ENCODE measurements around the gene DAPK2.
"Not testable (repeated sequence)": the region's sequence is repeated elsewhere in the genome, so short reads cannot be mapped to it uniquely, and the experiment has no call there.

DAPK2 gene

DNA sequence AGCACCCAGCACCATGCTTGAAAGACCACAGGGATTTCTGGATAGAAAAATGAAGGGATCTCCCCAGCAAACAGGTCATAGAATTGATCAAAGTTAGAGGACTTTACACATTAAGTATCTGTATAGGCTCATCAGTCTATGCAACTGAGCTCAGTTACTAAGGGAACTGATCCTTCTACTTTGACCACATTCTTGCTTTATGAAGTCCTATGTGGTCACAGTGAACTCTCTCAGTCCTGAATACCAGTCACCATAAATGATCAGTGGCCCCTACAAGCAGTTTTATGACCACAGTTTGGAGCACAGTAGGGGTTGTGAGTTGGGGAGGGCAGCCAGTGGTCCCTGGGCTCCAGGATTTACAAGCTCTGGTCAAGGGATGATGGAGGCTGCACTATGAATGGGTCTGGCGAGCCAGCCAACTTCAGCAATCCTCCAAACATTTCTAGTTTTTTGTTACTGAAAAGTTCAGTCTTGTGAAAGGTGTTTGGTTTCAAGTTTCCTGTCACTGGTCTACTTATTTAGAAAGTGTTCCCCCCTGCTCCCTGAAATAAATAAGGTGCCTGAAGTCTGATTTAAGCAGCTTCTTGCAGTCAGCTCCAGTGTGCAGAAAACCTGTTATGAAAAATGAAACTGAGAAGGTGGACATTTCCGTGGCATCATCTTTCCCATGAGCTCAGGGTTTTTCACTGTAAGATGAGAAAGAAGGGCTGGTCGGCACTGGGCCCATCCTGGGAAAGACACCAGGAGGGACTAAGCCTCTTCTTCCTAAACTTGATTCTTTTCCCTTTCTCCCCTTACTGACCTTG lies 75.5 kb downstream of the DAPK2 start:
- DNase-seq: no peak

DNA sequence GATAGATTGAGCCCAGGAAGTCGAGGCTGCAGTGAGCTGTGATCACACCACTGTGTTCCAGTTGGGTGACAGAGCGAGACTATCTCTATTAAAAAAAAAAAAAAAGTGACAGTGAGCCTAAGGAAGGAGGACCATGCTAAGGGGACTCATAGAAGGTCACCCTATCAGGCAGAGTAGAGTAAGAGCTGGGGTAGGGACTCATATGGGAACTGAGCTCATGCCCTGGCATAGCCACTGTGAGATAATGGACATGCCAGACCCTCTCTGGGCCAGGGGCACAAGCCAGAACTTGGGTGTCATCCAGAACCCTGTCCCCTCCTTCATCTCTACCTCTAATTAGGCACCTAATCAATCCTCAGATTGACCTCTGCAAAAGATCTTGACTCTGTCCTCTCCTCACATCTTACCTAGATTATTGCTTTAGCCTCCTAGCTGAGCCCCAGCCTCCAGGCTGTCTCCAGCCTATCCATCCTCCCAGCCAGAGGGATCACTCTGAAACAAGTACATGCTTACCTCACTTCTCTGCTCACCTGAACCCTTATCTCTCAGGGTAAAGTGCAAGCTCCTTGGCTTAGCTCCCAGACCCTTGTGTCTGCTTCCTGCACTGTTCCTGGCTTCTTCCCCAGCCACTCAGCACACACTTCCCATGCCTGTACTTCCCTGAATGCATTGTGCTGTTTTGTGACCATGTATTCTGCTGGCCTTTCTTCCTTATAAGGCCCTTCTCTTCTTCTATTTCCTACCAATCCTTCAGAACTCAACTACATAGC lies 76.4 kb downstream of the DAPK2 start:
- no peak for DNase-seq

DNA sequence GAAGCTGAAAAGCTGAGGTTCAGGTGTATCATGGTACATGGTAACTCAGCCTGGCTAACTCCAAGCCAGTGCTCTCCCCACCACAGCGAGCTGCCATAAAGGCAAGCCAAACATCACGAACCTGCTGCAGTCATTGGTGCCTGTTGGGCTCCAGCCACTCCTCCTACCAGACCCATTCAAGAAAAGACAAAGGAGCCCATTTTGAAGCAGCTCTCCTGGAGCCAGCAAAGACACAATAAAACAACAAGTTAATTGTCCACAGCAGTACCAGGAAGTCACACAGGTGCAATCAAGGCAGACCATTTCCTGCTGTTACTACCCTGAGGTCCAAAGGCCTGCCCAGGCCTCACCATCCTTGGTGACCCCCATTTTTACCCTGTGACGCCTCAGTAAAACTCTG lies 77.6 kb downstream of the DAPK2 start:
- no peak for DNase-seq

DNA sequence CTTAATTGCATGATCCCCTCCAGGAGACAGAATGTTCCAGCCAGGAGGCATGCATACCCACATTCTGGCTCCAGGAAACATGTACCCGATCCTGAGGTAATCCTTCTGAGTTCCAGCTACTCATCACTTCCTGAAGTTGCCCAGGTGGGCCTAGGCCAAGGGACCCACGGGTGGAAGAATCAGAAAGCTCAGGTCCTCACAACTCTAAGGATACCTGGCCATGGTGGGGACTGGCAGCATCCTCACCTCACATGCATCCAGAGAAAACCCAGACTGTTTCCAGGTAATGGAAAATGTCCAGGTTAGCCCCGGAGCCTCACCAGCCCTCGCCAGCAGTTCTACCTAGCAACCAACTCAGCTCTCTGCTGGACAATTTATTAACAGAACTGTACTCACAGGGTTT lies 78.2 kb downstream of the DAPK2 start:
- no peak for DNase-seq

DNA sequence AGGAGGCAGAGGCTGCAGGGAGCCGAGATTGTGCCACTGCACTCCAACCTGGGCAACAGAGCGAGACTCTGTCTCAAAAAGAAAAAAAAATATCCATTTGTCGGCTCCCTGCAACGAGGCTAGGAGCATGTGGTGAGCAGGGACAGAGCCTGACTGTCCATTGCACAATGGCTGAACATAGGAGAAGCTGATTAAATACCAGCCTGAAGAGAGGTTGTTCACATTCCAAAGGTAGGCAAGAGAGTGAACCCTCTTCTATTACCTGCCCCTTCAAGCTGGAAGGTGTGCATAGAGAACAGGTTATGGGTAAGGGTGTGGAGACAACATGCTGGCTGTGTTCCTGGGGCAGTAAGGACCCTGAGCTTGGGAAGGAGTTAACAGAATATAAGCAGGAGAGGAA lies 78.7 kb downstream of the DAPK2 start:
- no peak for DNase-seq

DNA sequence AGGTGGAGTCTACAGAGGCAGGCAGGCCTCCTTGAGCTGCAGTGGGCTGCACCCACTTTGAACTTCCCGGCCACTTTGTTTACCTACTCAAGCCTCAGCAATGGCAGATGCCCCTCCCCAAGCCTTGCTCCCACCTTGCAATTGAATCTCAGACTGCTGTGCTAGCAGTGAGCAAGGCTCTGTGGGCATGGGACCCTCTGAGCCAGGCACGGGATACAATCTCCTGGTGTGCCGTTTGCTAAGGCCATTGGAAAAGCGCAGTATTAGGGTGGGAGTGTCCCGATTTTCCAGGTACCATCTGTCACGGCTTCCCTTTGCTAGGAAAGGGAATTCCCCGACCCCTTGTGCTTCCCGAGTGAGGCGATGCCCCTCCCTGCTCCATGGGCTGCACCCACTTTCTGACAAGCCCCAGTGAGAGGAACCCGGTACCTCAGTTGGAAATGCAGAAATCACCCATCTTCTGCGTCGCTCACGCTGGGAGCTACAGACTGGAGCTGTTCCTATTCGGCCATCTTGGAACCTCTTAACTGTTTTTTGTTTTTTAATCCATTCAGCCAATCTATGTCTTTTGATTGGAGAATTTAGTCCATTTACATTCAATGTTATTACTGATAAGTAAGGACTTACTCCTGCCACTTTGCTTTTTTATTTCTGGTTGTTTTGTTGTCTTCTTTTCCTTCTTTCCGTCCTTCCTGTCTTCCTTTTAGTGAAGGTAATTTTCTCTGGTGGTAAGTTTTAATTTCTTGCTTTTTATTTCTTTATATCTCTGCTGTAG lies 83.2 kb downstream of the DAPK2 start:
- DNase-seq: not testable (repeated sequence)

DNA sequence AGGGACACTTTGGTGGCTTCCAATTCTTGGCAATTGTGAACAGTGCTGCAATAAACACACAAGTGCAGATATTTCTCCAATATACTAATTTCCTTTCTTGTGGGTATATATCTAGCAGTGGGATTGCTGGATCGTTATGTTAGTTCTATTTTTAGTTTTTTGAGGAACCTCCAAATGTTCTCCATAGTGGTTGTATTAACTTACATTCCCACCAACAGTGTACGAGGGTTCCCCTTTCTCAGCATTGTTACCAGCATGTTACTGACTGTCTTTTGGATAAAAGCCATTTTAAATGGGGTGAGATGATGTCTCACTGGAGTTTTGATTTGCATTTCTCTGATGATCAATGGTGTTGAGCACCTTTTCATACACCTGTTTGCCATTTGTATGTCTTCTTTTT lies 92.8 kb downstream of the DAPK2 start:
- no peak for DNase-seq

DNA sequence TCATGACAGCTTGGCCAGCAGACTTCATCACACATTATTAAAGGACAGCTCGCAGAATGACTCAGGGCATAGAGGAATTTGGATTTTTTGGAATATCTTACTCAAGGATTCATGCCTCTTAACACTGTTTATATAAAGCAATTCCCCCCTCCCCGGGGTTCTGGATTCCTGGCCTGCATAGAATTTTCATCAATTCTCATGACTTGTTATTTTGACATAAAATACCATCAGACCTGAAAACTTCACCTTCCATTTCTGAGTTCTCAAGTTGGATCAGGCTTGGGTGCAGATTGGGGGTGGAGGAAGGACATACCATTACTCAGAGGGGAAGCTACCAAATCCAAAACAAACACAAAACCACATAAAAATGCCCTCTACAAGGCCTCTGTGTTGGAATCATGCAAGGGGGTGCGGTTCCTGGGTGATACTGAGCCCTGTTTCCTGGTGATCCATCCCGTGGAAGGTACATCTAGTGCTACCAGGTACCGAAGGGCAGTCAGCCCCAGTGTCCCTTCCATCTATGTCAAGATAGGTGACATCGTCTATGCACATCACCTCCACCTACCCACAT lies 95.3 kb downstream of the DAPK2 start:
- DNase-seq: peak; percentile 90

DNA sequence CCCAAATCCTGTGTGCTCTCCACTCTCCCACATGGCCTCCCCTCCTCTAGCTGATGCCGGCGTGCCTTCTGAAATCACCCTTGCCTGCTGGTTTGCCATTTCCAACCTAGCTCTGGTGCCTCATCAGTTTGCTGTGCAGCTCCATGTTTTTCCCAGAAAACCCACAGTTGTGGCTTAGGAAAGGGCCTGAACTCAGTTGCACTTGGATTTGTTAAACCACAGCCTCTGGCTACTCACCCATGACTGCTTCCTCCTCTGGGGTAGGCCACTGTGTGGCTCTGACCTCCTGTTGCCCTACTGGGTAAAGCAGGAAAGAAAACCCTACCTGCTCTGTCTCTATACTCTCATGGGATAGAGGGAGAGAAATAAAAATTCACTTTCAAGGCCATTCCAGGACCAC lies 97.3 kb downstream of the DAPK2 start:
- peak; percentile 14 for DNase-seq

DNA sequence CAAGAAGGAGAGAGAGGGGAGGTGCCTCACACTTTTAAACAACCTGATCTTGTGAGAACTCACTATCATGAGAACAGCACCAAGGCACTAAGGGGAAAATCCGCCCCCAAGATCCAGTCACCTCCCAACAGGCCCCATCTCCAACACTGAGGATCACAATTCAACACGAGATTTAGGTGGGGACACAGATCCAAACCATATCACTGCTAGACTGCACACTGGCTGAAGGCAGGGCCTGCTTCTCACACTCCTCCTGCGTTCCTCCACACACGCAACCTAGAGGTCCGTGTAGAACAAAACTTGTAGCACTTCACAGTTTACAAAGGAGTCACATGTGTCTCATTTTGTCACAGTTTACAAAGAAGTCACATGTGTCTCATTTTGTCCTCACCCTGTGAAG lies 97.8 kb downstream of the DAPK2 start:
- no peak for DNase-seq

DNA sequence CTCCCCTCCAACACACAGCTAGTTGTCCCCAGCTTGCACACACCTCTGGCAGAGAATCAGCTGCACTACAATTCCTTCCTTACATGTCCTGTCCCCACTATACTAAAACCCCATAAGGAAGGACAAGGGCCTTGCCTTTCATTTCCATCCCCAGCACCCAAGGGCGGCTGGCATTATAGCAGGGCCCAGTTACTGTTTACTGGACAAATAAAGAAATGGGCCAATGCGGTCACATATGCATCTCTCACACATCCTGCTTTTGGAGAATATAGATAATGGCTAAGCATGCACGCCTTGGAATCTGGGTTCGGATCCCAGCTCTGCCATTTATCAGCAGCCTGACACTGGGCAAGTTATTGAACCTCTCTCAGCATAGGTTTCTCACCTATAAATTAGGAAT lies 99.1 kb downstream of the DAPK2 start:
- no peak for DNase-seq

DNA sequence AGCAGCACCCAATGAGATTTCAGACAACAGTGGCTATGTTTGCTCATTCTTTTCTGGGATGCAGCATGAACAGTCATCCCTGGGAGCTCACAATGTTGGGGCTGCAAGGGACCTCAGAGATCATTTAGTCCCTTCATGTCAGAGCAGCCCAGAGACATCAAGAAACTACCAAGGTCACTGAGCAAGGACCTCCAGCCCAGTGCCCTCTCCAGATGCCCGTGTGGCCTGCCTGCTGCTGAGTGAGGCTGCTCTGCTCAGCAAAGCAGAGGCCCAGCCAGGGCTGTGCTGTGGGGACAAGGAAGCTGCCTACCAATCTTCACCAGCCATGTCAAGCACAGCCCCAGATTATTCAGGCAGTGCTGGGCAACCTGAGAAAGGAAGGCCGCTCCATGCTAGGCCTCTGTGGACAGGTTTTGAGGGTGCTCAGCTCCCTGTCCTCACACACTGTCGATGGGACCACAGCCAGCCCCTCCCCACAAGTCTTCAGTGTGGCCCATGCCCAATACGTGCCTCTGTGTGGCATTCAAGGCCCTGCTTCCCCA lies 99.7 kb downstream of the DAPK2 start:
- DNase-seq: no peak

DNA sequence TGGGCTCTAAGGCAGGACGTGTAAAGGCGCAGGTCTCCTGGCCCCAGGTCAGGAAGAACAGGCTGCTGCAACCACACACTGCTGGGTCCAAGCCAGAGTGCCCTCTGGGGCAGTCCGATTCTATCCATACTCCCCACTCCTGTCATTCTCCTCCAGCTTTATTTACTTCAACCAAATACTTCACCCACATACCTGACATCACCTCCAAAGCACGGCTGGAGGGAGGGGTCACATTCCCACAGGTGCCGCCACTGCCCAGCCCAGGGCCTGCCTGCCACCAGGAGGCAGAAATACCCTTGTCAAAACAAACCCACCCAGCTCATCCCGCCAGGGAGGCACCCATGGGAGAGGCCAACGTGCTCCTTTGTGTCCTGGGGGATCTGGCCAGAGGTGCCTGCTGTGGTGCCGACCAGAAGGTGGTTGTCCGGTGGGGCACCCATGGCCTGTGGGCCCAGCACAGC lies 100.4 kb downstream of the DAPK2 start:
- no peak for DNase-seq

DNA sequence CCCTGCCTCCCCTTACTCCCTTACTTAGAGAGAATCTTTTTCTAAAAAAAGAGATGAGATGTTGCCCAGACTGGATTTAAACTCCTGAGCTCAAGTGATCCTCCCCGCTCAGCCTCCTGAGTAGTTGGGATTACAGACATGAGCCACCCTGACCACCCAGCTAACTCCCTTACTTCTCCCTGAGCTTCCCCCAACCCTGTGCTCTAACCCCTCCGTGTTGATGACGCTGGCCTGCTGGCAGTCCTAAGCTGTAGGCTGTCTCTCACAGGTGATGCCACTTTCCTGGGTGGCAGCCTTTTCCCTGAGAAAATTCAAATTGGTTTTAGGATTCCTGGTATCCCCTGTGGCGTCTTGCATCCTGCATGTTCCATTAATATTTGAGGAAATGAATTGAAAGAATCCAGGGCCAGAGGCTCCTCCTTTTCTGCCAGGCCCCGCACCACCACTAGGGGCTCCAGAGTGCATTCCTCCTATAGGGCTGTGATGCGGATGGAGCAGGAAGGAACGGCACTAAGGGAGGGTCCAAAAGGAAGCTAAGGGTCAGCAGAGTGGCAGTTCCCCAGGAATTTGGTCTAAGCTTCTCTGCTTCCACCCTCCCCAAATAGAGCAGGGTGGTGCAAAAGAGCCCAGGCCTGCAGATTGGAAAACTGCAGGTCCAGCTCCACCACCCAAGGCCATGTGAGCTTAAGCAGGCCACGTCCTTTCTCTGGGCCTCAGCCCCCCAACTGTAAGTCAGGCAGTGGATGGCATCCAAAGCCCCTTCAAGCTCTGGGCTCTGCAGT lies 101.1 kb downstream of the DAPK2 start:
- DNase-seq: peak; percentile 50

DNA sequence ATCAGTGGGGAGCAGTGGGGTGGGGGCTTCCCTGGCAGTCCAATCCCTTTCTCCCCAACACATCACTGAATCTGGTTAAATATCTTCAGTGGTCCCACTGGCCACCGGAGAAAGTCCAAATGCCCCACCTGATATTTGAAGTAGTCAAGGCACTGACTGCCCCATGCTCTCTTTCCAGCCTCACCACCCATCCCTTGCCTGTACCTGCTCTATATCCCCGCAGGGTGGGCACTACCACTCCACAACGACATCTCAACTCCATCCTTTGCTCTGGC lies 101.7 kb downstream of the DAPK2 start:
- DNase-seq: no peak

DNA sequence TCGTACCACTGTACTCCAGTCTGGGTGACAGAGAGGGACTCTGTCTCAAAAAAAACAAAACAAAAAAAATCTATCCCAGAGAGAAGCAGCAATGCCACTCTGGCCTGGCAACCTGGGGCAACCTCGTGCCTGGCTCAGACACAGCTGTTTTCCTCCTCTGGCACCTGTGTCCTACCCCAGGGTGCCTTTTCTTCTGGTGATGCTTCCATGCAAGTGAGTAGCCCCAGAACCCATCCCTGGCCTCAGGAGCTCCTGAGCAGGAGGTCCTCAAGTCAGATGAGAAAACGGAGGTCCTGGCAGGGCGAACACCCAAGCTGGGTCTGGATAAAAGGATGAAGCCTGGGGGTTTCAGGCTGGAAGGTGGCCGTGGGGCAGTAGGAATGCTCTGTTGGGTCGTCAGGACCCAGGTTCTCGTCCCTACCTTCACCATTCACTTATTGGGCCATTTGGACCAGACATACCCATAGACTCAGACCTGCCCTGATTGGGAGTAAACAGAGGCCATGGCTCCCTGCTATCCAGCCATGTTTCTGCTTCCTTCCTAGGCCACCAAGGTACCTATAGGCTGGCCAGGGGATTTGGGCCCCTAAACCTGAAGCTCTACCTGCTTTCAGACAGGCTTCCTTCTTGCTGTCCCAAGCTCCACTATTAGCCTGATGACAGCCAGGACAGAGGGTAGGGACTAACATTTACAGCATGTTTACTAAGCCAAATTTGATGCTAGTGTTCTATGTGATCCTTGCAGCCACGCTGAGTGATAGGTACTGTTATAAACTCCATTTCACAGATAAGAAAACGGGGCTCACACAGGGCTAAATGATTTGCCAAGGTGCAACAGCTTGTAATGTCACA lies 102.2 kb downstream of the DAPK2 start:
- DNase-seq: no peak

DNA sequence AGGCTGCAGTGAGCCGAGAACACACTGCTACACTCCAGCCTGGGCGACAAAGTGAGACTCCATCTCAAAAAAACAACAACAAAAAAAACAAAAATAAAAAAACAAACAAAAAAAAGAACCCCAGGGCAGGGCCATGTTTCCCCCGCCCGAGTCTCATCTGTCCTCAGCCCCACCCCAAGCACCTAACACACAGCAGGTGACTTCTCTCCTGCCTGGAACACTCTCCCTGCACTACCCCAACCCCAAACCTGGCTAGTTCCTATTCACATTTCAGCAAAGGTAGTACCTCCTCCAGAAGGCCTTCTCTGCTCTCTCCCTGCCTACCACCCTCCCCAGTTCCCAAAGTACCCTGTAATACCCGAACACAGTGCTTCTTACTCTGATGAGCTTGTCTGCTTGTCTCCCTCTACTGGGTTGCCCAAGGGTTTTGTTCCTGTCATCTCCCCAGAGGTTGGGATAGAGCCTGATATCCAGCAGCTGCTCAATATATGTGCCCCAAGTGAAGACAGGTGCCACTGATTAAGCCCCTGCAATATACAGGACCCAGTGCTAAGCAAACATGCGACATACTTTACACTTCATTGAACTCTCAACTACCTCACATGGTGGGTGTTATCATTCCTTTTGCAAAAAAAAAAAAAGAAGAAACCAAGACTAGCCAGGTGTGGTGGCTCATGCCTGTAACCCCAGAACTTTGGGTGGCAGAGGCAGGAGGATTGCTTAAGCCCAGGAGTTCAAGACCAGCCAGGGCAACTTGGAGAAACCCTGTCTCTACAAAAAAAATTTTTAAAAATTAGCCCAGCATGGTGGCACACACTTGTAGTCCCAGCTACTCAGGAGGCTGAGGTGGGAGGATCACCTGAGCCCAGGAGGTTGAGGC lies 103.6 kb downstream of the DAPK2 start:
- no peak for DNase-seq

DNA sequence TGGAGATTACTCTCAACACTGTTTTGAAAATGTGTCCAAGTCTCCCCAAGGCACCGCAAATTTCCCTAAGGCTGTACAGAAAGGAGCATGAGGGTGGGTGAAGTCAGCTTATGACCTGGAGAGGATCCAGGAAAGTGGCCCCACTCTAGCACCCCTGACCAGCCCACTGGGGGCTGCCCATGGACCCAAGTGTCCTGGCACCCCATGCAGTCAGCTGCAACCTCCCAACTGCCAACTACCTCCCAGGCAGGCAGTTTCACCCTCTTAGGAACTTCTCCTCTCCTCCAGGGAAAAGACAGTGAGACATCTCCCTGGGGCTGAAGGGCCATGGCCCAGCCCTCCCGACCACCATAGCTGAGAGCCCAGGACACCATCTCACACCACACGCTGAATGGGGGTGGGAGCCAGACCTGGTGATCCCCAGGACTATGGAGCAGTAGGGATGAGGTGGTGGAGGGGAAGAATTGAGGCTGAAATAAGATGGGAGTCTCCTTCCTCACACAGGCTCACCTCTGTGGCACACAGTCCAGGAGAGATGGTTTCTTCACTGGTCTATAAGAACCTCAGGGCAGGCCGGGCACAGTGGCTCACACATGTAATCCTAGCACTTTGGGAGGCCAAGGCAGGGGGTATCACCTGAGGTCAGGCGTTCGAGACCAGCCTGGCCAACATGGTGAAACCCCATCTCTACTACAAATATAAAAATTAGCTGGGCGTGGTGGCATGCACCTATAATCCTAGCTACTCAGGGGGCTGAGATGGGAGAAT lies 104.4 kb downstream of the DAPK2 start:
- no peak for DNase-seq

DNA sequence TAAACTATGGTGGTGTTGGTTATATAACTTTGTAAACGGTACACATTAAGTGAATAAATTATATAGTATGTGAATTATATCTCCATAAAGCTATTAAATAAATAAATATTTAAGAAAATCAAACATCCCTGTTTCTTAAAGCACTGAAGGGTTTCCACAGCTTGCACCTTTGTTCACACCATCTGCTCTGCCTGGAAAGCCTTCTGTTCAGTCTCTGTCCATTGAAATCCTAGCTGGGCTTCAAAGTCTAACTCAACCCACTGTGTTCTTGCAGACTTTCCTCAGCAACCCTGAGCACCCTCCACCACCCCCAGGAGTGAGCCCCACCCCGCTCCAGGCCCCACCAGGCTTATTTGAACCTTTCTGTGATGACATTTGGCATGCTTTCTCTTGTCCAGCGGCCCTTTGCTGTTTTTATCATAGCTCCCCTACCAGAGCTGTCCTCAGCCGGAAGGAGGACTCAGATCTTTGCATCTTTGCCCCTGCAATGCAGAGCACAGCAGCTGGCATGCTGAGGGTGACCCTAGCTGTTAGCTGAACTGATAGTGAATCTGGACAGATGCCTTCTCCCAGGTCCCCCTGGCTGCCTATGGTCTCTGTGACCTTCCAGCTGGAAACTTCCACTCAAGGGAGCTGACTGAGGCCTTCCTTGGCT lies 105.2 kb downstream of the DAPK2 start:
- DNase-seq: no peak

Measured in fibroblast of upper back skin (primary cell).